MCF 10A (cell line): ENCODE data around the gene NPTX1. TPM values are rescaled to one million over a fixed set of nuclear protein-coding genes. Genes with fewer than 3 reads are reported as not detected.

ENCODE experiments used
- BruUV-seq: library from RNA; stranded (reverse); fragments of 400-500 nt; replicated peaks from 2 replicates; lab custom pipeline; 2021; lab: Mats Ljungman, UMichigan
- CTCF ChIA-PET: fragments of 300-600 bp; sonication (Branson Sonifier 250); formaldehyde crosslinking; extraction: SDS; loops from one replicate; lab custom pipeline; 2021; ENCODE audit warnings: antibody characterized with exemption, inconsistent platforms; lab: Yijun Ruan, JAX
- POLR2A ChIA-PET: fragments of 300-600, 350-650 bp; sonication (Branson Sonifier 250); formaldehyde crosslinking; extraction: SDS; loops from one replicate; lab custom pipeline; 2020; ENCODE audit warnings: antibody characterized with exemption, inconsistent platforms; lab: Yijun Ruan, JAX
- DNase-seq: peaks from one replicate; pipeline ENCODE4 v3.0.0-alpha.2; 2018; ENCODE audit not compliant: unreplicated experiment
- H3K27ac Mint-ChIP-seq: one replicate; pipeline ENCODE4 v1.8.0; 2022; ENCODE audit warnings: mild to moderate bottlenecking, low read depth, mixed read lengths; ENCODE audit not compliant: unreplicated experiment
- H3K27me3 Mint-ChIP-seq: one replicate; pipeline ENCODE4 v1.8.0; 2022; ENCODE audit warnings: mixed read lengths; ENCODE audit not compliant: insufficient read depth, unreplicated experiment
- H3K36me3 Mint-ChIP-seq: one replicate; pipeline ENCODE4 v1.8.0; 2022; ENCODE audit warnings: mild to moderate bottlenecking, moderate library complexity, mixed read lengths; ENCODE audit not compliant: insufficient read depth, unreplicated experiment
- H3K4me1 Mint-ChIP-seq: one replicate; pipeline ENCODE4 v1.8.0; 2022; ENCODE audit warnings: mixed read lengths; ENCODE audit not compliant: insufficient read depth, unreplicated experiment
- H3K4me3 Mint-ChIP-seq: one replicate; pipeline ENCODE4 v1.8.0; 2022; ENCODE audit warnings: mild to moderate bottlenecking, moderate library complexity, mixed read lengths; ENCODE audit not compliant: unreplicated experiment
- H3K9me3 Mint-ChIP-seq: one replicate; pipeline ENCODE4 v1.8.0; 2022; ENCODE audit warnings: mixed read lengths; ENCODE audit not compliant: unreplicated experiment
- intact Hi-C: fragments of 100-400 bp; cut with micrococcal nuclease; formaldehyde crosslinking; loops from 2 replicates; pipeline ENCODE4 v1.14.1; 2022
- total RNA-seq: library from RNA; stranded (reverse); gene quantifications from 2 replicates; pipeline ENCODE4 v1.2.3, GENCODE V29; 2022
- TF ChIP-seq, protein P1 (sequence below): fragments of 200-600 bp; IDR thresholded peaks from one replicate; pipeline ENCODE4 v1.8.0; 2022; ENCODE audit warnings: antibody characterized with exemption, mild to moderate bottlenecking; ENCODE audit not compliant: unreplicated experiment

The NPTX1 gene
- total RNA-seq, 1 experiment from 2014 or later = not detected

DNA sequence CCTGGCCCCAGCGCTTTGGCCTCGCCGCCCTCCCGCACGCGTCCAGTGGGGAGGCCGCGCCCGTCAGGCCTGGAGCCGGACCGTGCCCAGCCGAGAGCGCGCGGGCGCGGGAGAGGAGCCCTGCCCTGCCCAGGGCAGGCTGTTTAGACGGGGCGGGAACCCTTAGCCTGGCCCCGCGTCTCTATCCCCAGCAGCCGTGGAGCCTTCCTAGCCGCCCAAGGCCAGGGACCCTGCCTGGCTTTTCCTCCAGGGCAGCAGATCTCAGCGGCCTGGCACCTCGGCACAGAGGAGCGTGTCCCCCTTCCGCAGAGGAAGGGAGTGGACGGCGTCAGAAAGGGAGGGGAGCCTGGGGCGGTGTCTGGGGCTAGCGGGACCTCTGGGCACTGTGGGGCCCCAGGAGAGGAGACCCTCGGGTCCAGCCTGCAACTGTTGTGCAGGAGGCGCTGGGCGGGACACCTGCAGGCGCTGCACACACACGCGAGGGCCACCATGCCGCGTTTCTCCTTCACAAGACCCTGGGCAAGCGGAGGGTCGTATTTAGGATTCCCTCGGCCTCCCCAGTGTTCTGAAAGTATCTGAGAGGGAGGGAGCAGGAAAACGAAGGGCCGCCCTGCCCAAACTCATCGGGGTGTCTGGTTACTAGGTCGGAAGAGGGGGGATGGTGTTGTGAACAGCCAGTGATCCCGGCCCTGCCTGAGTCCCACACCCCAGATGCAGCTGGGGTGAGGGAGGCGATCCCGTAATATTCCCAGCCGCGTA is 2.3 kb upstream of the NPTX1 start:
- intact Hi-C loops = loop anchor here (10.0 kb wide), 1 partner anchor 356 kb away; no protein-coding TSS in a partner anchor
- H3K4me1 Mint-ChIP-seq = peaks cover 9% of the 10 kb centered on the region
- TF ChIP-seq, protein P1, sequence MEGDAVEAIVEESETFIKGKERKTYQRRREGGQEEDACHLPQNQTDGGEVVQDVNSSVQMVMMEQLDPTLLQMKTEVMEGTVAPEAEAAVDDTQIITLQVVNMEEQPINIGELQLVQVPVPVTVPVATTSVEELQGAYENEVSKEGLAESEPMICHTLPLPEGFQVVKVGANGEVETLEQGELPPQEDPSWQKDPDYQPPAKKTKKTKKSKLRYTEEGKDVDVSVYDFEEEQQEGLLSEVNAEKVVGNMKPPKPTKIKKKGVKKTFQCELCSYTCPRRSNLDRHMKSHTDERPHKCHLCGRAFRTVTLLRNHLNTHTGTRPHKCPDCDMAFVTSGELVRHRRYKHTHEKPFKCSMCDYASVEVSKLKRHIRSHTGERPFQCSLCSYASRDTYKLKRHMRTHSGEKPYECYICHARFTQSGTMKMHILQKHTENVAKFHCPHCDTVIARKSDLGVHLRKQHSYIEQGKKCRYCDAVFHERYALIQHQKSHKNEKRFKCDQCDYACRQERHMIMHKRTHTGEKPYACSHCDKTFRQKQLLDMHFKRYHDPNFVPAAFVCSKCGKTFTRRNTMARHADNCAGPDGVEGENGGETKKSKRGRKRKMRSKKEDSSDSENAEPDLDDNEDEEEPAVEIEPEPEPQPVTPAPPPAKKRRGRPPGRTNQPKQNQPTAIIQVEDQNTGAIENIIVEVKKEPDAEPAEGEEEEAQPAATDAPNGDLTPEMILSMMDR = no peak
- no peak for DNase-seq
- H3K9me3 Mint-ChIP-seq = no peaks in the 10 kb centered on the region
- ChIA-PET POLR2A (no interaction called here), CTCF (no interaction called here)
- H3K27me3 Mint-ChIP-seq = peaks cover 51% of the 10 kb centered on the region
- H3K36me3 Mint-ChIP-seq = no peaks in the 10 kb centered on the region
- BruUV-seq = no TSS peak
- H3K27ac Mint-ChIP-seq = no peak overlapping the region
- no peak overlapping the region for H3K4me3 Mint-ChIP-seq

DNA sequence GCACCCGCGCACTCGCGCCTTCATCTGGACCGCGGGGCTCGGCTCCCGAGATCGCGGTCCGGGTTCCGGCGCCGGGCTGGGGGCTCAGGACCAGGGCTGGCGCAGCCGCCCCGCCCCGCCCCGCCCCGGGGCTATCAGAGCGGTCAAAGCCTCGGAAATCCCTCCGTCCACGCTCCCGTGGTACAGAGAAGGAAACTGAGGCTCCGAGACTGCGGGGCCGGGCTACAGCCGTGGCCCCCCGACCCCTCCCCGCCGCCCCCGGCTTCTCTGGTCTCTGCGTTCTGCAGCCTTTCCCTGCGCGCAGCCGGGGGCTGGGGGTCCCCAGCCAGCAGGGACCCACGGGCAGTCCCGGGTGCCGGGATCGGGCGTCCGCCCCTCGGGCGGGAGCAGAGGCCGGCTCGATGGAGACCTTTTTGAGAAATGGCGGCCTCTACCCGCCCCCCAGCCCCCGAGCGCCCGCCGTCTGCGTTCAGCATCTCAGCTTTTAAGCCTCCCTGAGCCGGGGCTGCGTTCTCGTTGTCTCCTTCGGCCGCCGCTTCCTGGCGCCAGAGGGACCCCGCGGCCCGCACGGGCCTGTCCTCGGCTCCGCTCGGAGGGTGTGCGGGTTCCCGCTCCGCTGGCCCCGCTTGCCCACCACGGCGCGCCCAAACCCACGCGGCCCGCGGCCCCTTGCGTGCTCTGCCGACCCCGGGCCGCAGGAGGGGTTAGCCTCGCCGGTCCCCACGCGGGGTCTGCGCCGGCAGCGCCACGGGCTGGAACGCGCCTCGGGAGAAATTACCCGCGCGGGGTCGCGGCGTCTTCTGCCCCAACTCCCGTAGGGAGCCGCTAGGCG is 1.5 kb upstream of the NPTX1 start:
- BruUV-seq = no TSS peak
- POLR2A ChIA-PET = no interaction called here
- Mint-ChIP-seq H3K4me3 (no peak overlapping the region), H3K36me3 (no peaks in the 10 kb centered on the region), H3K27ac (no peak overlapping the region), H3K9me3 (no peaks in the 10 kb centered on the region), H3K4me1 (peaks cover 9% of the 10 kb centered on the region), H3K27me3 (peaks cover 59% of the 10 kb centered on the region)
- CTCF ChIA-PET = interaction anchor here (1.0 kb wide), 1 partner anchor 98 kb away, joined by 3 read pairs; no protein-coding TSS in a partner anchor
- TF ChIP-seq, protein P1 = no peak
- intact Hi-C loops = loop anchor here (10.0 kb wide), 1 partner anchor 357 kb away; no protein-coding TSS in a partner anchor
- DNase-seq = no peak

DNA sequence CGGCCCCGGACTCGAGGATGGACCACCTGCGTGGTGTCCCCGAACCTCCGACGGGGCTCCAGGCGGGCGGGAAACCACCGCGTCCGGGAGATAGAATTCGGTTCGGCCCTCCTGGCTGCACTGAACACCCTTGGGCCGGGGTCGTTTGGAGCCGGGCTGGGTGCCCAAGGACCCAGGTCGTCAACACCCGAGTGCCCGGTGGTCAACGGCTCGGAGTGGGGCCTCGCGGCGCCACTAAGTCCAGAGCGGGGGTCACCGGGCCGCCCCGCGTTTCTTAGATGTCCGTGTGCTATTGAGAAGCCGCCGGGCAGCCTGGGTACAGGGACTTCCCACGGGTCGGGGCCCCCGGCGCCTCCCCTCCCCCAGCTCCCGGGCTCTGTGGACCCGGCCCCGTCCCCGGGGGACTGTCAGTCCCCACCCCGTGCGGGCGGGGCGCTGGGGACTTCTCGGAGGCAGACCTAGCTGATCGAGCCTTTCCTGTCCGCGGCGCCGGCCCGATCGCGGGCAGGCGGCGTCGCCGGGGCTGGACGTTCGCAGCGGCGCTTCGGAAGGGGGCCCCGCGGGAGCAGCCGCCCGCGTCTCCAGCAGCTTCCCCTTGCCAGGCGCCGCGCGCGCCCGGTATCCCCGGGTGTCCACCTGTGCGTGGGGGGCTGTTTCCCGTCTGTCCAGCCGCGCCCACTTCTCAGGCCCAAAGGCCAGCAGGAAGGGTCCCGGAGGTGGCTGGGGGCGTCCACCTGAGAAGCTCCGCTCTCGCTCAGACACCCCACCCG is 655 bp upstream of the NPTX1 start:
- ChIA-PET CTCF (interaction anchor here (1.0 kb wide), 1 partner anchor 98 kb away, joined by 3 read pairs; no protein-coding TSS in a partner anchor), POLR2A (interaction anchor here (0.6 kb wide), 1 partner anchor 68 kb away, joined by 3 read pairs; the partner anchor contains the start of gene RPTOR)
- TF ChIP-seq, protein P1 = no peak
- H3K27me3 Mint-ChIP-seq = peaks cover 67% of the 10 kb centered on the region
- no TSS peak for BruUV-seq
- no peaks in the 10 kb centered on the region for H3K9me3 Mint-ChIP-seq
- H3K4me1 Mint-ChIP-seq = peaks cover 9% of the 10 kb centered on the region
- H3K4me3 Mint-ChIP-seq = no peak overlapping the region
- intact Hi-C loops = loop anchor here (10.0 kb wide), 1 partner anchor 358 kb away; no protein-coding TSS in a partner anchor
- no peaks in the 10 kb centered on the region for H3K36me3 Mint-ChIP-seq
- DNase-seq = no peak
- no peak overlapping the region for H3K27ac Mint-ChIP-seq
